HUES48 (cell line): ENCODE data around the gene SUSD3.

Source experiments
- H3K27ac ChIP-seq: one replicate; pipeline ENCODE4 v1.7.0; 2013; ENCODE audit warnings: low read depth, low read length, inconsistent platforms
- H3K27me3 ChIP-seq: 2 replicates; pipeline ENCODE4 v1.6.1; 2013; ENCODE audit warnings: mild to moderate bottlenecking, low read length; ENCODE audit not compliant: control insufficient read depth, insufficient read depth
- H3K36me3 ChIP-seq: 2 replicates; pipeline ENCODE4 v1.6.1; 2013; ENCODE audit warnings: low read length; ENCODE audit not compliant: control insufficient read depth, insufficient read depth
- H3K4me1 ChIP-seq: 2 replicates; pipeline ENCODE4 v1.6.1; 2013; ENCODE audit warnings: mild to moderate bottlenecking, low read length; ENCODE audit not compliant: control insufficient read depth, insufficient read depth
- H3K4me3 ChIP-seq: 2 replicates; pipeline ENCODE4 v1.5.1; 2013; ENCODE audit warnings: mild to moderate bottlenecking, low read depth, low read length
- H3K9ac ChIP-seq: 2 replicates; pipeline ENCODE4 v1.6.1; 2013; ENCODE audit warnings: mild to moderate bottlenecking, low read depth, low read length, moderate library complexity
- H3K9me3 ChIP-seq: 2 replicates; pipeline ENCODE4 v1.6.1; 2013; ENCODE audit warnings: low read length; ENCODE audit not compliant: control insufficient read depth, insufficient read depth

Gene SUSD3

DNA sequence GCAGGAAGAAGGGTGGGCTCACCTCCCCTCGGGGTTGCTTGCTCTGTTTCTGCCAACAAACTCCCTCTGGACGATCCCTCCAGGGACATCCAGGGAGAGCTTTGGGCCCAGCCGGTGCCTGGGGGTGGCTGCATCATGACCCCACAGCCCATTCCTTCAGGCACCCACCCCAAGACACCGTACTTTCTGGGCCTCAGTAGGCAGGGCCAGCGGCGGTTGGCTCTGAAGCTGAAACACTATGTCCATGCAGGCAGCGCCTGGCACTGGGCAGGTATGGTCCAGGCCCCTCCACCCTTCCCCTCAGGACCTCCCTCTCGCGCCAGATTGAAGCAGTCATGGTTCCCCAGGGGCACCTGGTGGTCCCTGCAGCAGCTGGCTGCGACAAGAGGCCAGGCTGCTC, 18.5 kb upstream of the SUSD3 start:
- no peak overlapping the region for H3K27ac ChIP-seq
- H3K9ac ChIP-seq, result no peak overlapping the region; the same call in 1 of the 2 replicates
- H3K27me3 ChIP-seq, result no peaks in the 10 kb centered on the region
- H3K9me3 ChIP-seq, result no peaks in the 10 kb centered on the region
- no peak overlapping the region for H3K4me3 ChIP-seq
- H3K36me3 ChIP-seq, result no peaks in the 10 kb centered on the region
- no peaks in the 10 kb centered on the region for H3K4me1 ChIP-seq

DNA sequence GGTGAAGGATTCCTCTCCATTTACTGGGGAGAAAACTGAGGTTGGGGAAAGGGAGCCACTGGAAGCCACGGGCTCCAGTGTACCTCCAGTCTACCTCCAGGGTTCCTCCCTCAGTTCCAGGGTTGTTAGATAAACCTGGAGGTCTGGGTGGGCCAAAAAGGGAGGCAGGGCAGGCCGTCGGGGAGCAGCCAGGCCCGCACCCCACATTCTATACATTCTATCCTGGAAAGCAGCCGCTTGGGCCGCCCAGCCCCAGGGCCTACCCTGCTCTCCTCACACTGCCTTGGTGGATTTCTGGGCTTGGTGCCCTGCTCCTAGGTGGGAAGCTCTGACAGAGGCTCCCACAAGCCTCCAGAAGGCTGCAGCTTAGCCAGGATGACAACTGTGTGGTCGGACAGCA, 18.1 kb upstream of the SUSD3 start:
- H3K27ac ChIP-seq, result no peak overlapping the region
- H3K4me3 ChIP-seq, result no peak overlapping the region
- H3K4me1 ChIP-seq, result no peaks in the 10 kb centered on the region
- H3K27me3 ChIP-seq, result no peaks in the 10 kb centered on the region
- H3K9ac ChIP-seq, result no peak overlapping the region
- H3K9me3 ChIP-seq, result no peaks in the 10 kb centered on the region
- no peaks in the 10 kb centered on the region for H3K36me3 ChIP-seq

DNA sequence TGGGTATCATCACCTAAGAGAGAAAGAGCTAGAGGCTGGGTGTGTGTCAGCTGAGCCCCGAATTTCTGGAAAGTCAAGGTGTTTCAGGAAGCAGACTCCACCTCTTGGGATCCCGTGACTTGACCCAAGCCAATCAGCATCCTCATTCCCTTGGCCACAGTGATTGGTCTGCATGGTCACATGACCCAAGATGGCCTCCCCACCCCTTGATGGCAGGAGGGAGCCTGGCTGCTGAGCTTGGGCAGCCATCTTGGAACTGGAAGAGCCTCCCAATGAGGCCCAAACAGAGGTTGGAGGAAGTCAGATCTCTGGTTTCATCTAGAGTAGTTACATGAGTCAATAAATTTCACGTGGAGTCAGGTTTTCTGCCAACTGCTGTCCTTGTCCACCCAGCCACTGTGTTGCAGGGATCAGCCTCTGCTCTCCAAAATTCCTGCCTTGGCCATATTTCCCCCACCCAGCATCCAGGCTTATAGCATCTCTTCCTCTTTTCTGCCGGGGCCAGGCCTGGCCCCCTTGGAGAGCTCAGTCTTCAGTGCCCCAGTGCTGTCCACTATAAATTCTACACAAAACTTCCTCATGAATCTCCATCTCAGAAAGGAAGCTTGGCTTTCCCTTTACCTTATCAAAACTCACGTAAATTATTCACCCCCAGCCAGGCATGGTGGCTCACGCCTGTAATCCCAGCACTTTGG, 17.2 kb upstream of the SUSD3 start:
- Histone ChIP-seq H3K27ac (no peak overlapping the region), H3K4me3 (no peak overlapping the region), H3K9me3 (no peaks in the 10 kb centered on the region), H3K4me1 (no peaks in the 10 kb centered on the region), H3K27me3 (no peaks in the 10 kb centered on the region), H3K9ac (no peak overlapping the region), H3K36me3 (no peaks in the 10 kb centered on the region)

DNA sequence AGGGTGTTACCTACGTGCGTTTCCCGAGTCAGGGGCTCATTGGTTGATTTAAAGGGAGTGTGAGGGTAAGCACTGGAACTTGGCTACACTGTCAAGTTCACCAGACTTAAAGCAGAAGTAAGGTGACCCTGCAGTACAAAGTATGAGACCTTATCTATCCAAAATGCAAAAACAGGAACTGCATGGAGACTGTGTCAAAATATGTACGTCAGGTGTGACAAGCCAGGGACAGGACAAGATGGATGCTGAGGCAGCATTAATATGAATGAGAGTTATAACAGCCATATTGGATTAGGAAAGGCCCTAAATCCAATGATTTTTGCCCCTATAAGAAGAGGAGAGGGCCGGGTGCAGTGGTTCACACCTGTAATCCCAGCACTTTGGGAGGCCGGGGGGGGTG, 15.4 kb upstream of the SUSD3 start:
- Histone ChIP-seq H3K4me3 (no peak overlapping the region), H3K9me3 (no peaks in the 10 kb centered on the region), H3K9ac (no peak overlapping the region), H3K27me3 (no peaks in the 10 kb centered on the region), H3K27ac (no peak overlapping the region), H3K36me3 (no peaks in the 10 kb centered on the region), H3K4me1 (no peaks in the 10 kb centered on the region)

DNA sequence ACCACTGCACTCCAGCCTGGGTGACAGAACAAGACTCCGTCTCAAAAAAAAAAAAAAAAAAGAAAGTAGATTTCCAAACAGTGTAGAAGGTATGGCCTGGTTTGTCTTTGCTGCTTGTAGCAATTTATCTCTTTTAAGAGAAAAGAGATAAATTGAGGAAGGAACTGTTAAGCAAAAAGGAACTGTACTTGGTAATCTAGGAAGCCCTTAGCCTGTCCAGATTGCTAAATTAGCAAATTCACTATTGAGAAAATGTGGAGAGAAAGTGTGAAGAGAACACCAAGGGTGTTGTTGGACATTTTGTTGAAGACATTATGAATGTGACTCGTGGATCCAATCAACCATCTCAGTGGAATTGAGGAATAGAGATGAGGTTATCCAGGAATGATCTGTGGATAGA, 13.0 kb upstream of the SUSD3 start:
- Histone ChIP-seq H3K9me3 (no peaks in the 10 kb centered on the region), H3K27me3 (no peaks in the 10 kb centered on the region), H3K36me3 (no peaks in the 10 kb centered on the region), H3K4me3 (no peak overlapping the region), H3K9ac (no peak overlapping the region), H3K27ac (no peak overlapping the region), H3K4me1 (no peaks in the 10 kb centered on the region)

DNA sequence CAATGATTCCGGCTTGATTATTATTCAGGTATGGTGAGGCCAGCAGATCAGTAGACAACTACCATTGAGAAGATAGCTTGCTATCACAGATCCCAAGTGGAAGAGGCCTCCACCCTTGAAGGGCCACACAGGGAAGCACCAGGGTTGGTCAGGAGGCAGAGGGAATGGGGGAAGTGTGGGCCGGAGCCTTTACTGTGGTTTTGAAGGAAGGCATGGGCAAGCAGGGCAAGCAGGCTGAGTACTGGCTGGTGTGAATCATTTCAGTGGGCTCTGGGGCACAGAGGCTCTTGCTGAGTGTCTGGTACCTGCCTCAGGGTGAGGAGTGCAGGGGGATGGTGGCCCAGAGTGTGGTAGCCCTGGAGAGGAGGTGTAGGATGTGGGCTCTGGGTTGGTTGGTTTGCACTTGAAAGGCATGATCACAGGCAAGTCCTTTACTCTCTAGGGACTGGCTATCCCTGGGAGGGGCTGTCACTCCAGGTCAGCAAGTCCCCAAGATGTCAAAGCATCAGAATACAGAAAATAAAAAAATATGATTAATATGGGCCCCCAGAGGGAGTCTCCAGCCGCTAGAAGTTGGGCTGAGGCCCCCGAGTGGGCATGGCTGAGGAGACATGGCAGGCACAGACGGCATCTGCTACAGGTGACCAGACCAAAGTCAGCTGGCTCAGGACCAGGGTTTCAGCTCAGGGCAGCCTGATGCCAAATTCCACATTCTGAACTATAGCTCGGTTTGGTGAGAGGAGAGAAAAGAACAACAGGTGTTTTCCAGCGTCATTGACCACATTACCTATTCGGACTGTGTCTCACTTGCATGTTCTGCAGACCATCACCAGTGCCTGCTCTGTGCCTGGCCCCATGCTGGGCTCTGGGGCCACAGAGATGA, 9.7 kb upstream of the SUSD3 start:
- Histone ChIP-seq H3K27ac (no peak overlapping the region), H3K4me3 (no peak overlapping the region), H3K9me3 (no peaks in the 10 kb centered on the region), H3K4me1 (peaks cover 13% of the 10 kb centered on the region), H3K36me3 (no peaks in the 10 kb centered on the region), H3K27me3 (no peaks in the 10 kb centered on the region), H3K9ac (no peak overlapping the region)

DNA sequence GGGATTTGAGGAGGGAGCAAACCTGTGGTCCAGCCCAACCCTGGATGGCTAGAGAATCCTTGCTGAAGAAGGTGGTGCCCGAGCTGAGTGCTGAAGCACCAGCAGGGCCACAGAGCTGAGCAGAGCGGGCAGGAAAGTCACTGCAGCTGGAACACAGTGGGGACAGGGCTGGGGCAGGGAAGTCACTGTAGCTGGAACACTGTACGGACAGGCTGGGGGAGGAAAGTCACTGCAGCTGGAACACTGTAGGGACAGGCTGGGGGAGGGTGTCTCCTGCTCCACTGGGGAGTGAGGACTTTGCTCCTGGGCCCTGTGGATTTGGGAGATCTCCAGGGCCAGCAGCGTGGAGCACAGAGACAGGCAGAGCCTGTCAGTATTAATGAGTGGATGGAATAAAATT, 9.0 kb upstream of the SUSD3 start:
- H3K4me3 ChIP-seq, result no peak overlapping the region

DNA sequence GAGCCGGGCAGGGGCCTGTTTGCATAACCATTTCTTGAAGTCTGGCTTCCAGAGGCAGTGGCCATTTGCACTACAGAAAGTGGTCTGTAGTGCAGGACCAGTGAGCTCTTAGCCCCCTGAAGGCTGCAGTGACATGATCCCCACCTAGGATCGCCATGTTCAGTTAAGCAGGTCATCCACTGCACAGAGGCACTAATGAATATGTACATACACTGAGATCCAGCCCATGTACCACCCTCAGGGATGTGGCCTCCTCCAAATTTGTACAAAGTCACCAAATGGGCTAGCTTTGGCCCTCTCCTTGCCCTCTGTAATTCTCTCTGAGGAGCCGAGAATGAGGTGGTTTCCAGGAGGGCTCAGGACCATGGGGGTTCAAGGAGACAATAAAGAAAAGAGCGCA, 8.3 kb upstream of the SUSD3 start:
- no peak overlapping the region for H3K9ac ChIP-seq
- no peak overlapping the region for H3K27ac ChIP-seq
- no peaks in the 10 kb centered on the region for H3K36me3 ChIP-seq
- H3K4me1 ChIP-seq, result peaks cover 17% of the 10 kb centered on the region
- H3K27me3 ChIP-seq, result no peaks in the 10 kb centered on the region
- H3K9me3 ChIP-seq, result no peaks in the 10 kb centered on the region
- H3K4me3 ChIP-seq, result no peak overlapping the region

More for the DNA sequence above, 9.0 kb upstream of the SUSD3 start:
- Histone ChIP-seq H3K27ac (no peak overlapping the region), H3K4me1 (peaks cover 17% of the 10 kb centered on the region), H3K9me3 (no peaks in the 10 kb centered on the region), H3K36me3 (no peaks in the 10 kb centered on the region), H3K27me3 (no peaks in the 10 kb centered on the region), H3K9ac (no peak overlapping the region)

DNA sequence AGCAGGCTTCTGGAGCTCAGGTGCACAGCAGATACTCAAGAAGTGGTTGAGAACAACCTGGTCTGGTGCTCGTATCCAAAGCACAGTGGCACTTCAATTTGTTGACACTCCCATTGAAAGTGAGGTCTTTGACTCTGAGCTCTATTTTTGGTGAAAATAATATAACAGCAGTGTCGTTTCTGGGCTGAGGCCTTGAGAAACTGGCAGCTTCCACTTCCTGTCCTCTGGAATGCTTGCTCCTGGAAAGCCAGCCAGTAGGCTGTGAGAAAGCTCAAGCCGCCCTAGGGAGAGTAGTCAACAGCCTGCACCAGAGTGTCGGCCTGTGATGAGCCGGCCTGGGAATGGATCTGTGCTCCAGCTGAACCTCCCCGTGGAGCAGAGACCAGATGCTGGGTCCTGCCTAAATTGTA, 6.8 kb upstream of the SUSD3 start:
- peaks cover 18% of the 10 kb centered on the region for H3K4me1 ChIP-seq
- H3K9me3 ChIP-seq, result no peaks in the 10 kb centered on the region
- H3K36me3 ChIP-seq, result no peaks in the 10 kb centered on the region
- no peak overlapping the region for H3K4me3 ChIP-seq
- H3K27ac ChIP-seq, result no peak overlapping the region
- no peak overlapping the region for H3K9ac ChIP-seq
- H3K27me3 ChIP-seq, result no peaks in the 10 kb centered on the region

DNA sequence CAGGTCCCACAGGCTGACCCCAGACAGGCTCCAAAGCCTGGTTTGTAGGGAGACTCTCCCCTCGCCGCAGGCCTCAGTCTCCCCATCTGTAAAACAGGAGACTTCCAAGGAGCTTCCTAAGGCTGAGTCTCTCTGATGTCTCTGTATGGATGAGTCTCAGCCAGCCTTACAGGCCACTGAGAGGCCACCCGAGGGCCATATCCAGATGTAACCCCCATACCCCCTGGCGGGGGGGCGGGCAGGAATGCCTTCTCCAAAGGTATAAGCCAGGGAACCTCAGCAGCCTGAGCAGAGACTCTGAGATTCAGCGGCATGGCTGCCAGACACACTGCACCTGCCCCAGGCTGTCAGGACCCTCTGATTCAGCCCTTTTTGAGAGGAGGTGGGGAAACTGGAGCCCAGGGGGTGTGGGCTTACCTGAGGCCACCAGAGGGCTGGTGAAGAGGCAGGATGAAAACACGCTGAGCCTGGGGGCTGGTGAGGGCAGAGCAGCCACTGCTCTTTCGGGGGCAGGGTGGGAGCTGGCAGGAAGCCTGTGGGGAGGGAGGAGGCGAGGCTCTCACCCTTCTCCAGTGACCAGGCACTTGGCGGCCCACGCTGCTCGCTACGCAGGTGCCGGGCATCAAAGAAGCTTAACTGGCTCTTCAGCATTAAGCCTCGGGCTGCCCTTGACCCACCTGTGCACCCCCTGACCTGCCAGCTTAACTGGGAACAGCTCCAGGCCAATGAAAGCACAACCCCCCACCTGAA, 5.5 kb upstream of the SUSD3 start:
- Histone ChIP-seq H3K36me3 (no peaks in the 10 kb centered on the region), H3K27me3 (no peaks in the 10 kb centered on the region), H3K4me3 (no peak overlapping the region), H3K9me3 (no peaks in the 10 kb centered on the region), H3K27ac (no peak overlapping the region), H3K9ac (no peak overlapping the region), H3K4me1 (peaks cover 25% of the 10 kb centered on the region)
